WTC11 (cell line): ENCODE data around the gene HMX1. TPM values are rescaled to one million over a fixed set of nuclear protein-coding genes. Genes with fewer than 3 reads are reported as not detected.

Source experiments
- ATAC-seq: fragments of 200-7000 bp; cut with Tn5 transposase; 2 replicates; pipeline ENCODE4 v1.10.0; 2021; ENCODE audit warnings: mild to moderate bottlenecking, moderate library complexity
- CTCF ChIA-PET: fragments of 300-600 bp; sonication (Branson Sonifier 250); formaldehyde crosslinking; loops from one replicate; lab custom pipeline; 2021; ENCODE audit warnings: antibody characterized with exemption; lab: Charles Lee
- POLR2A ChIA-PET: fragments of 350-600 bp; sonication (Branson Sonifier 250); formaldehyde crosslinking; loops from one replicate; lab custom pipeline; 2021; ENCODE audit warnings: antibody characterized with exemption; lab: Charles Lee
- DNase-seq: peaks from one replicate; pipeline ENCODE4 v3.0.0; 2021; ENCODE audit warnings: low spot score
- H3K27ac Mint-ChIP-seq: 2 replicates; pipeline ENCODE4 v1.8.0; 2021; ENCODE audit warnings: mixed read lengths
- H3K27me3 Mint-ChIP-seq: 2 replicates; pipeline ENCODE4 v1.8.0; 2021; ENCODE audit warnings: low read depth, mild to moderate bottlenecking, moderate library complexity, mixed read lengths
- H3K36me3 Mint-ChIP-seq: 2 replicates; pipeline ENCODE4 v1.8.0; 2021; ENCODE audit warnings: mixed read lengths
- H3K4me1 Mint-ChIP-seq: 2 replicates; pipeline ENCODE4 v1.8.0; 2022; ENCODE audit warnings: mixed read lengths
- H3K4me3 Mint-ChIP-seq: 2 replicates; pipeline ENCODE4 v1.8.0; 2021; ENCODE audit warnings: mild to moderate bottlenecking, moderate library complexity, mixed read lengths
- H3K9me3 Mint-ChIP-seq: 2 replicates; pipeline ENCODE4 v1.8.0; 2021; ENCODE audit warnings: mixed read lengths
- CREB1 ChIP-seq: sonication (generic); formaldehyde crosslinking; IDR thresholded peaks from 2 replicates; pipeline ENCODE4 v1.8.0; 2023; ENCODE audit warnings: mild to moderate bottlenecking, missing genetic modification reagents
- CTCF ChIP-seq: fragments of 200-600 bp; IDR thresholded peaks from 2 replicates; pipeline ENCODE4 v1.8.0; 2022; ENCODE audit warnings: antibody characterized with exemption
- FOXP1 ChIP-seq: sonication (generic); formaldehyde crosslinking; IDR thresholded peaks from 2 replicates; pipeline ENCODE4 v1.8.0; 2022; ENCODE audit warnings: missing genetic modification reagents, mild to moderate bottlenecking, moderate library complexity, borderline replicate concordance
- IRF1 ChIP-seq: sonication (generic); formaldehyde crosslinking; IDR thresholded peaks from 2 replicates; pipeline ENCODE4 v1.8.0; 2023; ENCODE audit warnings: missing genetic modification reagents
- MAX ChIP-seq: sonication (generic); formaldehyde crosslinking; IDR thresholded peaks from 2 replicates; pipeline ENCODE4 v1.8.0; 2022; ENCODE audit warnings: mild to moderate bottlenecking, missing genetic modification reagents
- NR2C2 ChIP-seq: sonication (generic); formaldehyde crosslinking; IDR thresholded peaks from 2 replicates; pipeline ENCODE4 v1.8.0; 2022; ENCODE audit warnings: mild to moderate bottlenecking, missing genetic modification reagents
- NR3C1 ChIP-seq: sonication (generic); formaldehyde crosslinking; conservative IDR thresholded peaks from 2 replicates; pipeline ENCODE4 v1.8.1; 2023; ENCODE audit warnings: low read depth, mild to moderate bottlenecking, missing genetic modification reagents
- RELA ChIP-seq: sonication (generic); formaldehyde crosslinking; IDR thresholded peaks from 2 replicates; pipeline ENCODE4 v1.8.1; 2022; ENCODE audit warnings: missing genetic modification reagents, mild to moderate bottlenecking, borderline replicate concordance
- SMAD4 ChIP-seq: sonication (generic); formaldehyde crosslinking; IDR thresholded peaks from 2 replicates; pipeline ENCODE4 v1.8.0; 2022; ENCODE audit warnings: mild to moderate bottlenecking, missing genetic modification reagents
- SOX15 ChIP-seq: fragments of 250-450 bp; sonication (Bioruptor Pico); IDR thresholded peaks from 2 replicates; pipeline ENCODE4 v1.9.0; 2021; ENCODE audit warnings: mild to moderate bottlenecking
- STAT6 ChIP-seq: sonication (generic); formaldehyde crosslinking; conservative IDR thresholded peaks from 2 replicates; pipeline ENCODE4 v1.8.1; 2023; ENCODE audit warnings: mild to moderate bottlenecking, low read depth, missing genetic modification reagents, moderate library complexity
- TEAD1 ChIP-seq: sonication (generic); formaldehyde crosslinking; IDR thresholded peaks from 2 replicates; pipeline ENCODE4 v1.8.0; 2022; ENCODE audit warnings: mild to moderate bottlenecking, missing genetic modification reagents
- ZMAT4 ChIP-seq: fragments of 250-450 bp; sonication (Bioruptor Pico); IDR thresholded peaks from 2 replicates; pipeline ENCODE4 v1.9.0; 2021; ENCODE audit warnings: mild to moderate bottlenecking
- ZNF281 ChIP-seq: sonication (generic); formaldehyde crosslinking; IDR thresholded peaks from 2 replicates; pipeline ENCODE4 v1.8.0; 2023; ENCODE audit warnings: mild to moderate bottlenecking, missing genetic modification reagents
- ZNF317 ChIP-seq: sonication (generic); formaldehyde crosslinking; IDR thresholded peaks from 2 replicates; pipeline ENCODE4 v1.8.1; 2023; ENCODE audit warnings: low read depth, mild to moderate bottlenecking, moderate library complexity, missing genetic modification reagents, borderline replicate concordance
- ZNF396 ChIP-seq: fragments of 250-450 bp; sonication (Bioruptor Pico); IDR thresholded peaks from 2 replicates; pipeline ENCODE4 v1.8.0; 2021; ENCODE audit warnings: mild to moderate bottlenecking, moderate library complexity, borderline replicate concordance
- ZNF671 ChIP-seq: fragments of 250-450 bp; sonication (Bioruptor Pico); IDR thresholded peaks from 2 replicates; pipeline ENCODE4 v1.8.0; 2021; ENCODE audit warnings: mild to moderate bottlenecking
- total RNA-seq: library from RNA; stranded (reverse); gene quantifications from 3 replicates; pipeline ENCODE4 v1.2.3, GENCODE V29; 2021

Gene HMX1
- total RNA-seq, 1 experiment from 2014 or later, result 10.0 TPM

GRCh38 chr4:8870647-8871416 lies 807 bp downstream of the HMX1 start:
- no peak for TF ChIP-seq ZNF281 (CRISPR knock-in tag)
- no peak for TF ChIP-seq RELA (CRISPR knock-in tag)
- no peak for TF ChIP-seq SOX15 (CRISPR knock-in tag)
- no peak for TF ChIP-seq TEAD1 (CRISPR knock-in tag)
- no peak for TF ChIP-seq NR3C1 (CRISPR knock-in tag)
- no peak for TF ChIP-seq SMAD4 (CRISPR knock-in tag)
- no peak for TF ChIP-seq MAX (CRISPR knock-in tag)
- TF ChIP-seq IRF1 (CRISPR knock-in tag), result no peak
- no peak for TF ChIP-seq CTCF
- TF ChIP-seq ZMAT4, result no peak
- no peak for TF ChIP-seq CREB1 (CRISPR knock-in tag)
- TF ChIP-seq NR2C2 (CRISPR knock-in tag), result no peak
- TF ChIP-seq ZNF317 (CRISPR knock-in tag), result no peak
- TF ChIP-seq STAT6 (CRISPR knock-in tag), result no peak
- no peak for TF ChIP-seq FOXP1
- no peak for TF ChIP-seq ZNF396 (CRISPR knock-in tag)
- no peak for TF ChIP-seq ZNF671 (CRISPR knock-in tag)
- H3K9me3 Mint-ChIP-seq, result no peaks in the 10 kb centered on the region
- peak overlapping the region; percentile 65 for H3K4me3 Mint-ChIP-seq
- DNase-seq, result no peak
- no peak overlapping the region for H3K27ac Mint-ChIP-seq
- H3K27me3 Mint-ChIP-seq, result peaks cover 91% of the 10 kb centered on the region
- no peak for ATAC-seq
- CTCF ChIA-PET, result interaction anchor here (0.9 to 2.8 kb wide), 5 partner anchors 13 to 182 kb away, joined by 4 to 8 read pairs (median 7); no protein-coding TSS in a partner anchor
- H3K36me3 Mint-ChIP-seq, result peaks cover 3% of the 10 kb centered on the region; the same call in 1 of the 2 replicates
- POLR2A ChIA-PET, result no interaction called here
- H3K4me1 Mint-ChIP-seq, result peaks cover 26% of the 10 kb centered on the region
